Limb (tissue), 2 donors: ENCODE data around the gene SLC15A3.

Experiments used
- DNase-seq, 2 donors: peaks; one replicate each; pipeline ENCODE4 v3.0.0-alpha.2; 2016; ENCODE audit errors: extremely low spot score in 2 of 2

The SLC15A3 gene

GRCh38 chr11:60951904-60952741 lies at the start of gene SLC15A3:
Gene SLC15A3, minus strand, starts transcription at chr11:60952176. Its CDS starts 625 bp downstream, at chr11:60951551.
- DNase-seq: no peak

GRCh38 chr11:61000426-61000825 lies 48.5 kb upstream of the SLC15A3 start:
- no peak for DNase-seq

- DNase-seq: no peak
Measured at GRCh38 chr11:60996381-60997138, 44.6 kb upstream of the SLC15A3 start.

GRCh38 chr11:60995798-60996197 lies 43.8 kb upstream of the SLC15A3 start:
- no peak for DNase-seq

GRCh38 chr11:60994541-60995080 lies 42.6 kb upstream of the SLC15A3 start:
- DNase-seq: no peak

GRCh38 chr11:60993615-60994014 lies 41.6 kb upstream of the SLC15A3 start:
- DNase-seq: no peak

- peak in 1 of 2 donors; percentile 38 for DNase-seq
Measured at GRCh38 chr11:60992842-60993409, 41.0 kb upstream of the SLC15A3 start.

- no peak for DNase-seq
Measured at GRCh38 chr11:60991457-60991856, 39.5 kb upstream of the SLC15A3 start.

GRCh38 chr11:60989093-60989650 lies 37.2 kb upstream of the SLC15A3 start:
- no peak for DNase-seq

GRCh38 chr11:60988658-60989057 lies 36.7 kb upstream of the SLC15A3 start:
- DNase-seq: no peak

- DNase-seq: no peak
Measured at GRCh38 chr11:60987577-60988277, 35.8 kb upstream of the SLC15A3 start.

- no peak for DNase-seq
Measured at GRCh38 chr11:60985991-60986915, 34.3 kb upstream of the SLC15A3 start.

GRCh38 chr11:60985501-60985900 lies 33.5 kb upstream of the SLC15A3 start:
- DNase-seq: no peak

GRCh38 chr11:60984636-60985035 lies 32.7 kb upstream of the SLC15A3 start:
- no peak for DNase-seq

GRCh38 chr11:60984149-60984548 lies 32.2 kb upstream of the SLC15A3 start:
- DNase-seq: no peak

- DNase-seq: no peak
Measured at GRCh38 chr11:60982184-60982583, 30.2 kb upstream of the SLC15A3 start.

GRCh38 chr11:60981515-60981914 lies 29.5 kb upstream of the SLC15A3 start:
- DNase-seq: no peak

GRCh38 chr11:60978546-60979380 lies 26.8 kb upstream of the SLC15A3 start:
- no peak for DNase-seq

GRCh38 chr11:60977836-60978235 lies 25.9 kb upstream of the SLC15A3 start:
- no peak for DNase-seq
